ENCODE results near the gene ZSCAN30.

ZSCAN30 gene

GRCh38 chr18:35290094-35290735 is at the start of gene ZSCAN30:
Gene ZSCAN30 (minus strand): TSS chr18:35290229. CDS start chr18:35264352, 25,877 bp downstream.
- DNase-seq = peak; percentile 98

- no peak for DNase-seq
Measured at GRCh38 chr18:35337286-35337685, 47.3 kb upstream of the ZSCAN30 start.

- no peak for DNase-seq
Measured at GRCh38 chr18:35335866-35336265, 45.8 kb upstream of the ZSCAN30 start.

- DNase-seq = no peak
Measured at GRCh38 chr18:35334821-35335220, 44.8 kb upstream of the ZSCAN30 start.

- DNase-seq = no peak
Measured at GRCh38 chr18:35334212-35334611, 44.2 kb upstream of the ZSCAN30 start.

- DNase-seq = no peak
Measured at GRCh38 chr18:35331367-35332087, 41.5 kb upstream of the ZSCAN30 start.

GRCh38 chr18:35328868-35329267 is 38.8 kb upstream of the ZSCAN30 start:
- no peak for DNase-seq

GRCh38 chr18:35326695-35327387 is 36.8 kb upstream of the ZSCAN30 start:
- DNase-seq = no peak

- no peak for DNase-seq
Measured at GRCh38 chr18:35324926-35325655, 35.1 kb upstream of the ZSCAN30 start.

- DNase-seq = no peak
Measured at GRCh38 chr18:35322486-35323458, 32.7 kb upstream of the ZSCAN30 start.

- no peak for DNase-seq
Measured at GRCh38 chr18:35311496-35311895, 21.5 kb upstream of the ZSCAN30 start.

- no peak for DNase-seq
Measured at GRCh38 chr18:35306588-35307250, 16.7 kb upstream of the ZSCAN30 start.

GRCh38 chr18:35303610-35304009 is 13.6 kb upstream of the ZSCAN30 start:
- DNase-seq = no peak

GRCh38 chr18:35296060-35296459 is 6.0 kb upstream of the ZSCAN30 start:
- DNase-seq = no peak

GRCh38 chr18:35291166-35291565 is 1.1 kb upstream of the ZSCAN30 start:
- DNase-seq = no peak

GRCh38 chr18:35289727-35290093 is 319 bp downstream of the ZSCAN30 start:
- no peak for DNase-seq

- DNase-seq = no peak
Measured at GRCh38 chr18:35289293-35289692, 736 bp downstream of the ZSCAN30 start.

GRCh38 chr18:35284841-35285240 is 5.2 kb downstream of the ZSCAN30 start:
- DNase-seq = no peak

- DNase-seq = no peak
Measured at GRCh38 chr18:35283923-35284794, 5.9 kb downstream of the ZSCAN30 start.

GRCh38 chr18:35282353-35282752 is 7.7 kb downstream of the ZSCAN30 start:
- DNase-seq = no peak

- DNase-seq = no peak
Measured at GRCh38 chr18:35278969-35279368, 11.1 kb downstream of the ZSCAN30 start.

Data from CD4-positive, alpha-beta T cell treated with Interleukin-21 for 1 hour (primary cell).